D721Med (cell line): ENCODE data around the gene DENND10.
"Not testable (repeated sequence)": the region's sequence is repeated elsewhere in the genome, so short reads cannot be mapped to it uniquely, and the experiment has no call there.

Experiments
- DNase-seq: peaks from one replicate; pipeline ENCODE4 v3.0.0; 2011; ENCODE audit warnings: low spot score; ENCODE audit not compliant: insufficient read length
- FAIRE-seq: peaks from 2 replicates; lab custom pipeline; 2011; peaks lifted over from hg19 to GRCh38; lab: Jason Lieb, UNC
- TF ChIP-seq, protein P1 (sequence below): IDR thresholded peaks from 2 replicates; pipeline ENCODE4 v1.5.1; 2012; ENCODE audit warnings: mild to moderate bottlenecking, control low read depth; ENCODE audit not compliant: insufficient read depth; ENCODE audit errors: missing control alignments

The DENND10 gene

DNA sequence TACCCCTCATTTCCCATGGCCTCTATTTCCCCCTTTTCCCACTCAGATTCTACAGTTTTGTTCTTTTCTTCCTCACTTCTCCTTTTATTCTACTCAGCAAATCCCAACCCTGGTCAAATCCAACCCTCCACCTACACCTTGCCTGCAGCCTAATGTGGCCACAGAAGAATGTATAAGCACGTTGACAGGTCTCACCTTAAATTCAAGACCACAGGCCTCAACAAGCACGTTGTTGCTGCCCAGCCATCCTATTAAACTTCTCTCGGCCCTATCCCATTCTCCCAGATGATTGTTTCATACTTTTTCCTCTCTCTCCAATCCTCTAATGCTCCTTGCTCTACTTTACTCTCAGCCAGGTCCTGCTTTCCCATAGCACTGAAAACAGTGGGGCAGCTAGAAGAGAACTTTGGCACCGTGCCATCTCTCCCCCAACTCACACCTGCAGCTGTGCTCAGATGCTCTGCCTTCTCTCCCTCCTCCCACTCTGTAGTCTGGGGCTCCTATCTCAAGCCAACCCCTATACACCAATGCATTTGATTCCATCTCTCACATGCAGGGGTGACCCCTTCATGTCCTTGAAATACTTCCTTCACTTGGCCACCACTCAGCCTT, 16.5 kb upstream of the DENND10 start:
- FAIRE-seq (no peak), DNase-seq (no peak)
- TF ChIP-seq, protein P1, sequence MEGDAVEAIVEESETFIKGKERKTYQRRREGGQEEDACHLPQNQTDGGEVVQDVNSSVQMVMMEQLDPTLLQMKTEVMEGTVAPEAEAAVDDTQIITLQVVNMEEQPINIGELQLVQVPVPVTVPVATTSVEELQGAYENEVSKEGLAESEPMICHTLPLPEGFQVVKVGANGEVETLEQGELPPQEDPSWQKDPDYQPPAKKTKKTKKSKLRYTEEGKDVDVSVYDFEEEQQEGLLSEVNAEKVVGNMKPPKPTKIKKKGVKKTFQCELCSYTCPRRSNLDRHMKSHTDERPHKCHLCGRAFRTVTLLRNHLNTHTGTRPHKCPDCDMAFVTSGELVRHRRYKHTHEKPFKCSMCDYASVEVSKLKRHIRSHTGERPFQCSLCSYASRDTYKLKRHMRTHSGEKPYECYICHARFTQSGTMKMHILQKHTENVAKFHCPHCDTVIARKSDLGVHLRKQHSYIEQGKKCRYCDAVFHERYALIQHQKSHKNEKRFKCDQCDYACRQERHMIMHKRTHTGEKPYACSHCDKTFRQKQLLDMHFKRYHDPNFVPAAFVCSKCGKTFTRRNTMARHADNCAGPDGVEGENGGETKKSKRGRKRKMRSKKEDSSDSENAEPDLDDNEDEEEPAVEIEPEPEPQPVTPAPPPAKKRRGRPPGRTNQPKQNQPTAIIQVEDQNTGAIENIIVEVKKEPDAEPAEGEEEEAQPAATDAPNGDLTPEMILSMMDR, result no peak

DNA sequence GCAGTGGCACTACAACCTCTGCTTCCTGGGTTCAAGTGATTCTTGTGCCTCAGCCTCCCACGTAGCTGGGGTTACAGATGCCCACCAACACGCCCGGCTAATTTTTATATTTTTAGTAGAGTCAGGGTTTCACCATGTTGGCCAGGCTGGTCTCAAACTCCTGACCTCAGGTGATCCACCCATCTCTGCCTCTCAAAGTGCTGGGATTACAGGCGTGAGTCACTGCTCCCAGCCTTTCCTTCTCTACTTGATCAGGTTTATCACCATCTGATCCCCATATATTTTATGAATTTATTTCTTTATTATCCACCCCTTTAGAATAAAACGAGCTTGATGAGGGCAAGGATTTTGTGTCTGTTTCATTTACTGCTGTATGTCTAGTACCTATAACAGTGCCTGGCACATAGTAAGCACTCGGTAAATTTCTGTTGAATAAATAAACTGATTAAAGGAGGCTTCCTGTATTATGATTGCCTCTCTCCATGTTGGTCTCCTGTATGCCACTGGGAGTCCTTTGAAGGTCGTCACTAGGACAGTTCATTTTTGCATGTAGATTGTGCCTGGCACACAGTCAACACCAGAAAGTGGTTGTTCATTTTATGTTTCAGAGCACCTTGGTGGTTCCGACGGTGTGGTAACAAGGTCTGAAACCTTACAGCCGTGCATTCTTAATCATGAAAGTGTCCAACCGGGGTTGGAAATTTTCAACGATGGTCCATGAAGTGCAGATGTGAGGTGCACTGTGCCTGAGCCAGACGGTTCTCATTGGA, 13.7 kb upstream of the DENND10 start:
- DNase-seq (no peak), FAIRE-seq (no peak)
- TF ChIP-seq, protein P1, result no peak

DNA sequence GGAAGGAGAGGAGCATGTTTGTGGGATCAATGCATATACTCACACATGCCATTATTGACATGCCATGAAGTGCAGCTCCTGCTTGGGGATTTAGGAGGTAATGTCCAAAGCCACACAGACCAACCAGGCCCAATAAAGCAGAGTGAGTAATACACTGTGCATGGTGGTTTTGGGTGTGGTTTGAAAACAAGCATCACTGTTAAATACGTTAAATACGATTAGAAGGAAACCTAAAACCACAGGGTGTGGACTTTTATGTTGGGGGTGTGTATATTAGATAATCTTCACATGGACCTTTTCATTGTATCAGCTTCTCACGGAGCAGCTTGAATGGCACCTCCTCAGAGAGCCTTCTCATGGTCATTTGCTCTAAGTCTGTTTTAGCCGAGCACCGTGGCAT, 12.9 kb upstream of the DENND10 start:
- TF ChIP-seq, protein P1, result no peak
- FAIRE-seq (no peak), DNase-seq (no peak)

DNA sequence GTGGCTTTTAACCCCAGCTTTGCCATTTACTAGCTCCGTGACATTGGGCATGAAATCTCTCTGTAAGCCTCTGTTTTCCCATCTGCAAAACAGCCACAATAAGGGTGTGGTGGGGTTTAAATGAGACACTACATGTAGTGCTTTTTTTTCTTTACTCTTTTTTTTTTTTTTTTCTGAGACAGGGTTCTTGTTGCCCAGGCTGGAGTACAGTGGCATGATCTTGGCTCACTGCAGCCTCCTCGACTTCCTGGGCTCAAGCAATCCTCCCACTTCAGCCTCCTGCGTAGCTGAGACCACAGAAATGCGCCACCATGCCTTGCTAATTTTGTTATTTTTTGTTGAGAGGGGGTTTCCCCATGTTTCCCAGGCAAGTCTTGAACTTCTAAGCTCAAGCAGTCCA, 8.3 kb upstream of the DENND10 start:
- TF ChIP-seq, protein P1, result no peak
- DNase-seq (no peak), FAIRE-seq (no peak)

DNA sequence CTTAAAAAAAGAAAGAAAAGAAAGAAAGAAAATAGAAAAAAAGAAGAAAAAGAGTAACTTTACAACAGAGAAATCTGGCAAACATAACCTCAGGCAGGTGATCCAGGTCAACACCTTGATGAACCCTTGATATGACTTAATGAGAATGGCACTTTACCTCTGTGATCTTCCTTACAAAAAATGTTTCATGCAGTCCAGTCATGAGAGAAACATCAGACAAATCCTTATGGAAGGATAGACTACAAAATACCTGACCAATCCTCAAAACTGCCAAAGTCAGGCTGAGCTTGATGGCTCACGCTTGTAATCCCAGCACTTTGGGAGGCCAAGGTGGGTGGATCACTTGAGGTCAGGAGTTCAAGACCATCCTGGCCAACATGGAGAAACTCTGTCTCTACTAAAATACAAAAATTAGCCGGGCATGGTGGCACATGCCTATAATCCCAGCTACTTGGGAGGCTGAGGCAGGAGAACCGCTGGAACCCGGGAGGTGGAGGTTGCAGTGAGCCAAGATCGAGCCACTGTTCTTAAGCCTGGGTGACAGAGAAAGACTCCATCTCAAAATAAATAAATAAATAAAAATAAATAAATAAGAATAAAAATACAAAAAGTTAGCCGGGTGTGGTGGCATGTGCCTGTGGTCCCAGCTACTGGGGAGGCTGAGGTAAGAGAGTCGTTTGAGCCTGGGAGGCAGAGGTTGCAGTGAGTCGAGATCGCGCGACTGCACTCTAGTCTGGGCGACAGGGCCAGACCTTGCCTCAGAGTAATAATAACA, 7.1 kb upstream of the DENND10 start:
- DNase-seq, FAIRE-seq: not testable (repeated sequence)

DNA sequence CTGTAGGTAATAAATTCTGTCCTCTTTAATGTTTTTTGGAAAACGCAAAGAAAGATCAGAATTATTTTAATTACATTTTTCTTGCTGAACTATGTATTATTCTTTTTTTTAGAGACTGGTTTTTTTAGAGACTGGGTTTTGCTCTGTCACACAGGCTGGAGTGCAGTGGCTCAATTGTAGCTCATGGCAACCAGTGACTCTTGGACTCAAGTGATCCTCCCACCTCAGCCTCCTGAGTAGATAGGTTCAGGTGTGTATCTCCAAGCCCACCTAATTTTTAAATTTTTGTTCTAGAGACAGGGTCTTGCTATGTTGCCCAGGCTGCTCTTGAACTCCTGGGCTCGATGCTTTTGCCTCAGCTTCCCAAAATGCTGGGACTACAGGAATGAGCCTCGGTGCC, 5.3 kb upstream of the DENND10 start:
- DNase-seq (no peak), FAIRE-seq (no peak)
- TF ChIP-seq, protein P1, result no peak

DNA sequence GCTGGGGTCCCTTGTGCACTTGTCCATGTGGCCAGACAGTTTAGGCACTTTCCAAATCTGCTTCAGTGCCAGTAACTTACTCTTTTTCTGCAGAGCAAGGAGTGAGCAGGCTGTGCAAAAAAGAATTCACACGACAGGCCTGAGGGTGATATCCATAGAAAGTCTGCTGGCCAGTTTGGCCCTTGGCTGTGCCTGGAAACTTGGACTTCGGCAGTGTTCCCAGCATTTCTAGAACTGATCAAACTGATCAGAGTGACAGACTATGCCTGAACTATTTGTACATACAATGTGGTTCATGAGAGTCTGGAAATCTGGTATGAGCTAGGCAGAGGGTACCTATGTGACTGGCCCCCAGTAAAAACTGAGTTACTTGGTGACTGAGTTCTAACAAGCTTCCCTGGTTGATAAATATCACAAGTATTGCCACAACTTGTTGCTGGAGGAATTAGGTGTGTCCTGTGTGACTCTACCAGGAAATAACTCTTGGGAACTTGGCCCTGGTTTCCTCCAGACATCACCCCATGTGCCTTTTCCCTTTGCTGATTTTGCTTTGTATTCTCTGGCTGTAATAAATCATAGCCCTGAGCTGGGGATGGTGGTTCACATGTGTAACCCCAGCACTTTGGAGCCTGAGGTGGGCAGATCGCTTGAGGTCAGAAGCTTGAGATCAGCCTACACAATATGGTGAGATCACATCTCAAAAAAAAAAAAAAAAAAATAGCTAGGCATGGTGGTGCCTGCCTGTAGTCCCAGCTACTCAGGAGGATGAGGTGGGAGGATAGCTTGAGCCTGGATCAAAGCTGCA, 3.3 kb upstream of the DENND10 start:
- TF ChIP-seq, protein P1, result no peak
- no peak for FAIRE-seq
- DNase-seq, result no peak
